H4 (cell line): Measurements from ENCODE around the gene PDPK1. TPM values are rescaled to one million over a fixed set of nuclear protein-coding genes. Genes with fewer than 3 reads are reported as not detected.
"Not testable (repeated sequence)": the region's sequence is repeated elsewhere in the genome, so short reads cannot be mapped to it uniquely, and the experiment has no call there.

Experiments
- DNase-seq: peaks from one replicate; pipeline ENCODE4 v3.0.0-alpha.2; 2015; ENCODE audit warnings: low spot score
- total RNA-seq: library from RNA; depleted of rRNA; stranded (reverse); fragments of >200 nt; shearing (Covaris generic); gene quantifications from 2 replicates; pipeline ENCODE4 v1.2.3, GENCODE V29; 2014

The PDPK1 gene
- total RNA-seq, 1 experiment from 2014 or later: 8.2 TPM

- no peak for DNase-seq
These were observed 14.0 kb upstream of the PDPK1 start for GRCh38 chr16:2523801-2524231.

- DNase-seq: no peak
These were observed 13.4 kb upstream of the PDPK1 start for GRCh38 chr16:2524339-2524938.

GRCh38 chr16:2526135-2526534 lies 11.7 kb upstream of the PDPK1 start:
- no peak for DNase-seq

GRCh38 chr16:2527071-2527783 lies 10.6 kb upstream of the PDPK1 start:
- no peak for DNase-seq

- no peak for DNase-seq
These were observed 10.1 kb upstream of the PDPK1 start for GRCh38 chr16:2527784-2528100.

GRCh38 chr16:2528161-2529060 lies 9.4 kb upstream of the PDPK1 start:
- no peak for DNase-seq

GRCh38 chr16:2529061-2529931 lies 8.5 kb upstream of the PDPK1 start:
- no peak for DNase-seq

- no peak for DNase-seq
These were observed 7.7 kb upstream of the PDPK1 start for GRCh38 chr16:2529961-2530628.

- DNase-seq: no peak
These were observed 7.0 kb upstream of the PDPK1 start for GRCh38 chr16:2530629-2531318.

GRCh38 chr16:2531371-2531695 lies 6.5 kb upstream of the PDPK1 start, which contains the start of gene CEMP1:
Gene CEMP1 (minus strand): TSS chr16:2531408. CDS start chr16:2531073, 335 bp downstream.
- no peak for DNase-seq

- peak; percentile 95 for DNase-seq
These were observed 5.9 kb upstream of the PDPK1 start for GRCh38 chr16:2531696-2532493.

- no peak for DNase-seq
These were observed 5.2 kb upstream of the PDPK1 start for GRCh38 chr16:2532494-2533141.

GRCh38 chr16:2533142-2533755 lies 4.6 kb upstream of the PDPK1 start:
- DNase-seq: not testable (repeated sequence)

GRCh38 chr16:2533912-2534311 lies 3.9 kb upstream of the PDPK1 start:
- DNase-seq: no peak

GRCh38 chr16:2534335-2534734 lies 3.5 kb upstream of the PDPK1 start:
- not testable (repeated sequence) for DNase-seq

- DNase-seq: no peak
These were observed 2.2 kb upstream of the PDPK1 start for GRCh38 chr16:2535625-2536013.

GRCh38 chr16:2539192-2539844 lies 1.5 kb downstream of the PDPK1 start:
- not testable (repeated sequence) for DNase-seq

GRCh38 chr16:2539845-2540458 lies 2.1 kb downstream of the PDPK1 start:
- not testable (repeated sequence) for DNase-seq
